ENCODE results near the gene SPDYE5.
"Not testable (repeated sequence)": the region's sequence is repeated elsewhere in the genome, so short reads cannot be mapped to it uniquely, and the experiment has no call there.

Gene SPDYE5

GRCh38 chr7:75492020-75492419, at the start of gene SPDYE5:
Gene SPDYE5, plus strand, starts transcription at chr7:75492320. Its CDS starts 1,728 bp downstream, at chr7:75494048.
- in situ Hi-C loops (cut with MboI; ENCODE audit: low sequenced_read_pairs) = not testable (repeated sequence)

- in situ Hi-C loops (cut with MboI; ENCODE audit: low sequenced_read_pairs) = not testable (repeated sequence)
Observed at GRCh38 chr7:75442465-75443111, 49.5 kb upstream of the SPDYE5 start.

- in situ Hi-C loops (cut with MboI; ENCODE audit: low sequenced_read_pairs) = not testable (repeated sequence)
Observed at GRCh38 chr7:75449946-75450345, 42.2 kb upstream of the SPDYE5 start.

- in situ Hi-C loops (cut with MboI; ENCODE audit: low sequenced_read_pairs) = not testable (repeated sequence)
Observed at GRCh38 chr7:75452494-75452955, 39.6 kb upstream of the SPDYE5 start.

- in situ Hi-C loops (cut with MboI; ENCODE audit: low sequenced_read_pairs) = not testable (repeated sequence)
Observed at GRCh38 chr7:75456403-75456802, 35.7 kb upstream of the SPDYE5 start.

GRCh38 chr7:75458034-75458433, 34.1 kb upstream of the SPDYE5 start:
- in situ Hi-C loops (cut with MboI; ENCODE audit: low sequenced_read_pairs) = not testable (repeated sequence)

- in situ Hi-C loops (cut with MboI; ENCODE audit: low sequenced_read_pairs) = not testable (repeated sequence)
Observed at GRCh38 chr7:75460541-75460940, 31.6 kb upstream of the SPDYE5 start.

GRCh38 chr7:75470166-75470565, 22.0 kb upstream of the SPDYE5 start:
- in situ Hi-C loops (cut with MboI; ENCODE audit: low sequenced_read_pairs) = not testable (repeated sequence)

GRCh38 chr7:75477457-75477856, 14.7 kb upstream of the SPDYE5 start:
- in situ Hi-C loops (cut with MboI; ENCODE audit: low sequenced_read_pairs) = not testable (repeated sequence)

GRCh38 chr7:75480313-75480712, 11.8 kb upstream of the SPDYE5 start:
- in situ Hi-C loops (cut with MboI; ENCODE audit: low sequenced_read_pairs) = not testable (repeated sequence)

GRCh38 chr7:75485355-75485978, 6.7 kb upstream of the SPDYE5 start:
- in situ Hi-C loops (cut with MboI; ENCODE audit: low sequenced_read_pairs) = not testable (repeated sequence)

GRCh38 chr7:75485979-75486643, 6.0 kb upstream of the SPDYE5 start, which contains the start of gene POM121C:
Gene POM121C, minus strand, starts transcription at chr7:75486299. Its CDS starts 44,803 bp downstream, at chr7:75441496.
- in situ Hi-C loops (cut with MboI; ENCODE audit: low sequenced_read_pairs) = not testable (repeated sequence)

GRCh38 chr7:75509033-75509432, 16.9 kb downstream of the SPDYE5 start:
- in situ Hi-C loops (cut with MboI; ENCODE audit: low sequenced_read_pairs) = not testable (repeated sequence)

GRCh38 chr7:75518842-75519241, 26.7 kb downstream of the SPDYE5 start:
- in situ Hi-C loops (cut with MboI; ENCODE audit: low sequenced_read_pairs) = not testable (repeated sequence)

GRCh38 chr7:75521727-75522126, 29.6 kb downstream of the SPDYE5 start:
- in situ Hi-C loops (cut with MboI; ENCODE audit: low sequenced_read_pairs) = not testable (repeated sequence)

- in situ Hi-C loops (cut with MboI; ENCODE audit: low sequenced_read_pairs) = not testable (repeated sequence)
Observed at GRCh38 chr7:75527224-75527722, 35.2 kb downstream of the SPDYE5 start.

- in situ Hi-C loops (cut with MboI; ENCODE audit: low sequenced_read_pairs) = no loop called here
Observed at GRCh38 chr7:75531359-75531821, 39.3 kb downstream of the SPDYE5 start.

- in situ Hi-C loops (cut with MboI; ENCODE audit: low sequenced_read_pairs) = no loop called here
Observed at GRCh38 chr7:75532639-75533038, 40.5 kb downstream of the SPDYE5 start.

- in situ Hi-C loops (cut with MboI; ENCODE audit: low sequenced_read_pairs) = no loop called here
Observed at GRCh38 chr7:75533926-75534325, 41.8 kb downstream of the SPDYE5 start.

- in situ Hi-C loops (cut with MboI; ENCODE audit: low sequenced_read_pairs) = no loop called here
Observed at GRCh38 chr7:75534727-75535307, 42.7 kb downstream of the SPDYE5 start.

GRCh38 chr7:75536491-75536890, 44.4 kb downstream of the SPDYE5 start:
- in situ Hi-C loops (cut with MboI; ENCODE audit: low sequenced_read_pairs) = no loop called here

Measured in HL-60/S4 treated with phorbol 12-myristate 13-acetate at 8.2 ng/mL for 4 days and 3 days (cell line).